H1 (cell line): ENCODE data around the gene ASTN2. TPM values are rescaled to one million over a fixed set of nuclear protein-coding genes. Genes with fewer than 3 reads are reported as not detected.

ENCODE experiments used
- polyA plus RNA-seq, 7 experiments: library from polyadenylated mRNA; depleted of rRNA in 3 of 7; stranded (reverse) in 5 of 7; unstranded in 2 of 7; fragments of >200 nt in 5 of 7; fragments of 200-250 nt in 2 of 7; gene quantifications; 1 replicate in 5 of 7; 2 replicates in 1 of 7; 4 replicates in 1 of 7; pipeline versions ENCODE4 v1.2.1 to v1.2.3, GENCODE V29; 2011 to 2013; ENCODE audit warnings: missing spikeins in 2 of 7, mixed read lengths in 2 of 7
- total RNA-seq: library from RNA; stranded (reverse); fragmentation: NEBNext Ultra II Directional; extraction: Animal tissue kit (Norgen Biotek cat#: 25700); gene quantifications from 2 replicates; pipeline ENCODE4 v1.2.1, GENCODE V29; 2021
- TF ChIP-seq, protein P1 (sequence below): fragments of 300-600 bp; sonication (generic); IDR thresholded peaks from 2 replicates; pipeline ENCODE4 v1.7.1; 2012; ENCODE audit warnings: low read length, moderate library complexity, mild to moderate bottlenecking, inconsistent platforms; ENCODE audit not compliant: insufficient replicate concordance
- TF ChIP-seq, protein P2 (sequence below): IDR thresholded peaks from 2 replicates; pipeline ENCODE4 v1.6.1; 2011; ENCODE audit warnings: low read length, improper control_type of control experiment

ASTN2 gene
- total and polyA plus RNA-seq, 2 of the 8 experiments (the other 6 are each of a cell fraction or from before 2014, with no cell fraction given), result 8.2 to 13.7 TPM

DNA sequence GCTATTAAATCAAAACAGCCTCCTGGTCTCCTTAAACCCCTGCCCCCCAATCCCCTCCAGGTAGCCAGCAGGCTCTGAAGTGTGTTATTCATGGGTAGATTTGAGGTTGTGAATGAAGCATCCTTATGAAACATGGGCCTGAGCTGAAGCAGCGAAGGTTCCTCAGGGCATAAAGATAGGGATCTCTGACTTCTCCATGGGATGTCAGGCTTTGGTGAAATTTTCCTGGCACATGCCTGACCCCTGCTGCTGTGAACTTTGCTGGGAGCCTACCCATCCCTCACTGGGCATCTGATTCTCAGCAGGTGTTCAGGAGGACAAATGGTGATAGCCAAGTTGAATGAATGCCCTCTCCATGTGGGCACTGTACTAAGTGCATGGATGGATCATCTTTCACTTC lies 250.3 kb downstream of the ASTN2 start (continued):
- TF ChIP-seq, protein P1, sequence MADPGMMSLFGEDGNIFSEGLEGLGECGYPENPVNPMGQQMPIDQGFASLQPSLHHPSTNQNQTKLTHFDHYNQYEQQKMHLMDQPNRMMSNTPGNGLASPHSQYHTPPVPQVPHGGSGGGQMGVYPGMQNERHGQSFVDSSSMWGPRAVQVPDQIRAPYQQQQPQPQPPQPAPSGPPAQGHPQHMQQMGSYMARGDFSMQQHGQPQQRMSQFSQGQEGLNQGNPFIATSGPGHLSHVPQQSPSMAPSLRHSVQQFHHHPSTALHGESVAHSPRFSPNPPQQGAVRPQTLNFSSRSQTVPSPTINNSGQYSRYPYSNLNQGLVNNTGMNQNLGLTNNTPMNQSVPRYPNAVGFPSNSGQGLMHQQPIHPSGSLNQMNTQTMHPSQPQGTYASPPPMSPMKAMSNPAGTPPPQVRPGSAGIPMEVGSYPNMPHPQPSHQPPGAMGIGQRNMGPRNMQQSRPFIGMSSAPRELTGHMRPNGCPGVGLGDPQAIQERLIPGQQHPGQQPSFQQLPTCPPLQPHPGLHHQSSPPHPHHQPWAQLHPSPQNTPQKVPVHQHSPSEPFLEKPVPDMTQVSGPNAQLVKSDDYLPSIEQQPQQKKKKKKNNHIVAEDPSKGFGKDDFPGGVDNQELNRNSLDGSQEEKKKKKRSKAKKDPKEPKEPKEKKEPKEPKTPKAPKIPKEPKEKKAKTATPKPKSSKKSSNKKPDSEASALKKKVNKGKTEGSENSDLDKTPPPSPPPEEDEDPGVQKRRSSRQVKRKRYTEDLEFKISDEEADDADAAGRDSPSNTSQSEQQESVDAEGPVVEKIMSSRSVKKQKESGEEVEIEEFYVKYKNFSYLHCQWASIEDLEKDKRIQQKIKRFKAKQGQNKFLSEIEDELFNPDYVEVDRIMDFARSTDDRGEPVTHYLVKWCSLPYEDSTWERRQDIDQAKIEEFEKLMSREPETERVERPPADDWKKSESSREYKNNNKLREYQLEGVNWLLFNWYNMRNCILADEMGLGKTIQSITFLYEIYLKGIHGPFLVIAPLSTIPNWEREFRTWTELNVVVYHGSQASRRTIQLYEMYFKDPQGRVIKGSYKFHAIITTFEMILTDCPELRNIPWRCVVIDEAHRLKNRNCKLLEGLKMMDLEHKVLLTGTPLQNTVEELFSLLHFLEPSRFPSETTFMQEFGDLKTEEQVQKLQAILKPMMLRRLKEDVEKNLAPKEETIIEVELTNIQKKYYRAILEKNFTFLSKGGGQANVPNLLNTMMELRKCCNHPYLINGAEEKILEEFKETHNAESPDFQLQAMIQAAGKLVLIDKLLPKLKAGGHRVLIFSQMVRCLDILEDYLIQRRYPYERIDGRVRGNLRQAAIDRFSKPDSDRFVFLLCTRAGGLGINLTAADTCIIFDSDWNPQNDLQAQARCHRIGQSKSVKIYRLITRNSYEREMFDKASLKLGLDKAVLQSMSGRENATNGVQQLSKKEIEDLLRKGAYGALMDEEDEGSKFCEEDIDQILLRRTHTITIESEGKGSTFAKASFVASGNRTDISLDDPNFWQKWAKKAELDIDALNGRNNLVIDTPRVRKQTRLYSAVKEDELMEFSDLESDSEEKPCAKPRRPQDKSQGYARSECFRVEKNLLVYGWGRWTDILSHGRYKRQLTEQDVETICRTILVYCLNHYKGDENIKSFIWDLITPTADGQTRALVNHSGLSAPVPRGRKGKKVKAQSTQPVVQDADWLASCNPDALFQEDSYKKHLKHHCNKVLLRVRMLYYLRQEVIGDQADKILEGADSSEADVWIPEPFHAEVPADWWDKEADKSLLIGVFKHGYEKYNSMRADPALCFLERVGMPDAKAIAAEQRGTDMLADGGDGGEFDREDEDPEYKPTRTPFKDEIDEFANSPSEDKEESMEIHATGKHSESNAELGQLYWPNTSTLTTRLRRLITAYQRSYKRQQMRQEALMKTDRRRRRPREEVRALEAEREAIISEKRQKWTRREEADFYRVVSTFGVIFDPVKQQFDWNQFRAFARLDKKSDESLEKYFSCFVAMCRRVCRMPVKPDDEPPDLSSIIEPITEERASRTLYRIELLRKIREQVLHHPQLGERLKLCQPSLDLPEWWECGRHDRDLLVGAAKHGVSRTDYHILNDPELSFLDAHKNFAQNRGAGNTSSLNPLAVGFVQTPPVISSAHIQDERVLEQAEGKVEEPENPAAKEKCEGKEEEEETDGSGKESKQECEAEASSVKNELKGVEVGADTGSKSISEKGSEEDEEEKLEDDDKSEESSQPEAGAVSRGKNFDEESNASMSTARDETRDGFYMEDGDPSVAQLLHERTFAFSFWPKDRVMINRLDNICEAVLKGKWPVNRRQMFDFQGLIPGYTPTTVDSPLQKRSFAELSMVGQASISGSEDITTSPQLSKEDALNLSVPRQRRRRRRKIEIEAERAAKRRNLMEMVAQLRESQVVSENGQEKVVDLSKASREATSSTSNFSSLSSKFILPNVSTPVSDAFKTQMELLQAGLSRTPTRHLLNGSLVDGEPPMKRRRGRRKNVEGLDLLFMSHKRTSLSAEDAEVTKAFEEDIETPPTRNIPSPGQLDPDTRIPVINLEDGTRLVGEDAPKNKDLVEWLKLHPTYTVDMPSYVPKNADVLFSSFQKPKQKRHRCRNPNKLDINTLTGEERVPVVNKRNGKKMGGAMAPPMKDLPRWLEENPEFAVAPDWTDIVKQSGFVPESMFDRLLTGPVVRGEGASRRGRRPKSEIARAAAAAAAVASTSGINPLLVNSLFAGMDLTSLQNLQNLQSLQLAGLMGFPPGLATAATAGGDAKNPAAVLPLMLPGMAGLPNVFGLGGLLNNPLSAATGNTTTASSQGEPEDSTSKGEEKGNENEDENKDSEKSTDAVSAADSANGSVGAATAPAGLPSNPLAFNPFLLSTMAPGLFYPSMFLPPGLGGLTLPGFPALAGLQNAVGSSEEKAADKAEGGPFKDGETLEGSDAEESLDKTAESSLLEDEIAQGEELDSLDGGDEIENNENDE, result no peak
- TF ChIP-seq, protein P2, sequence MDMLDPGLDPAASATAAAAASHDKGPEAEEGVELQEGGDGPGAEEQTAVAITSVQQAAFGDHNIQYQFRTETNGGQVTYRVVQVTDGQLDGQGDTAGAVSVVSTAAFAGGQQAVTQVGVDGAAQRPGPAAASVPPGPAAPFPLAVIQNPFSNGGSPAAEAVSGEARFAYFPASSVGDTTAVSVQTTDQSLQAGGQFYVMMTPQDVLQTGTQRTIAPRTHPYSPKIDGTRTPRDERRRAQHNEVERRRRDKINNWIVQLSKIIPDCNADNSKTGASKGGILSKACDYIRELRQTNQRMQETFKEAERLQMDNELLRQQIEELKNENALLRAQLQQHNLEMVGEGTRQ, result no peak
